Ureter (tissue), 1 donor: ENCODE data around the gene FCGR3A. TPM values are rescaled to one million over a fixed set of nuclear protein-coding genes. Genes with fewer than 3 reads are reported as not detected.

ENCODE experiments used
- DNase-seq: peaks from one replicate; pipeline ENCODE4 v3.0.0-alpha.2; 2020; ENCODE audit warnings: low spot score
- total RNA-seq: library from RNA; stranded (reverse); gene quantifications from one replicate; pipeline ENCODE4 v1.2.4, GENCODE V29; 2023
- donor health status: DM: yes; HTN: yes; CAD: no.

FCGR3A gene
- total RNA-seq, 1 donor from 2014 or later = 6.8 TPM

GRCh38 chr1:161502641-161503393 is 46.8 kb downstream of the FCGR3A start:
- DNase-seq = no peak

GRCh38 chr1:161502181-161502580 is 47.4 kb downstream of the FCGR3A start:
- DNase-seq = no peak

- no peak for DNase-seq
Observed at GRCh38 chr1:161501234-161501633, 48.4 kb downstream of the FCGR3A start.

GRCh38 chr1:161499099-161500039 is 50.2 kb downstream of the FCGR3A start:
- no peak for DNase-seq

- DNase-seq = no peak
Observed at GRCh38 chr1:161498646-161499045, 51.0 kb downstream of the FCGR3A start.

- no peak for DNase-seq
Observed at GRCh38 chr1:161497961-161498360, 51.7 kb downstream of the FCGR3A start.

GRCh38 chr1:161495490-161495889 is 54.1 kb downstream of the FCGR3A start:
- DNase-seq = no peak

GRCh38 chr1:161494091-161494735 is 55.4 kb downstream of the FCGR3A start:
- no peak for DNase-seq

- DNase-seq = no peak
Observed at GRCh38 chr1:161492827-161493226, 56.8 kb downstream of the FCGR3A start.

Other genes with a start within 250 kb of the FCGR3A start
- 3.1 TPM for gene MPZ, start 239.8 kb downstream of the FCGR3A start, total RNA-seq
- 169 TPM for gene SDHC, start 235.4 kb downstream of the FCGR3A start, total RNA-seq
- not detected for gene CFAP126, start 181.9 kb downstream of the FCGR3A start, total RNA-seq
- 18.5 TPM for gene FCGR2A, start 44.4 kb downstream of the FCGR3A start, total RNA-seq
- gene HSPA6, start 25.3 kb downstream of the FCGR3A start, total RNA-seq = 2.9 TPM
- gene FCGR3B, start 81.4 kb upstream of the FCGR3A start, total RNA-seq = 1.6 TPM
- gene FCGR2B, start 113.3 kb upstream of the FCGR3A start, total RNA-seq = 11.6 TPM
- 0.75 TPM for gene FCRLA, start 157.4 kb upstream of the FCGR3A start, total RNA-seq
- 3.9 TPM for gene FCRLB, start 171.7 kb upstream of the FCGR3A start, total RNA-seq
- gene DUSP12, start 200.0 kb upstream of the FCGR3A start, total RNA-seq = 21.9 TPM
- 39.4 TPM for gene ATF6, start 216.5 kb upstream of the FCGR3A start, total RNA-seq